D721Med (cell line): Measurements from ENCODE around the gene ZIC3.

Experiments used
- DNase-seq: peaks from one replicate; pipeline ENCODE4 v3.0.0; 2011; ENCODE audit warnings: low spot score; ENCODE audit not compliant: insufficient read length
- FAIRE-seq: peaks from 2 replicates; lab custom pipeline; 2011; peaks lifted over from hg19 to GRCh38; lab: Jason Lieb, UNC
- CTCF ChIP-seq: IDR thresholded peaks from 2 replicates; pipeline ENCODE4 v1.5.1; 2012; ENCODE audit warnings: mild to moderate bottlenecking, control low read depth; ENCODE audit not compliant: insufficient read depth; ENCODE audit errors: missing control alignments

ZIC3 gene

GRCh38 chrX:137566746-137567679 is 1.1 kb downstream of the ZIC3 start:
- no peak for TF ChIP-seq CTCF
- DNase-seq (no peak), FAIRE-seq (no peak)

- no peak for TF ChIP-seq CTCF
- FAIRE-seq: no peak
- DNase-seq: no peak
These were observed 1.8 kb downstream of the ZIC3 start for GRCh38 chrX:137567682-137568232.

GRCh38 chrX:137568741-137569469 is 3.0 kb downstream of the ZIC3 start:
- TF ChIP-seq CTCF: no peak
- FAIRE-seq: no peak
- no peak for DNase-seq

GRCh38 chrX:137569470-137569891 is 3.6 kb downstream of the ZIC3 start:
- FAIRE-seq (no peak), DNase-seq (no peak)
- no peak for TF ChIP-seq CTCF

- DNase-seq (no peak), FAIRE-seq (no peak)
- TF ChIP-seq CTCF: no peak
These were observed 7.6 kb downstream of the ZIC3 start for GRCh38 chrX:137573324-137574101.

GRCh38 chrX:137574102-137574783 is 8.3 kb downstream of the ZIC3 start:
- DNase-seq: no peak
- TF ChIP-seq CTCF: no peak
- FAIRE-seq: no peak
